ENCODE measurements around the gene PNMA6F.
"Not testable (repeated sequence)": the region's sequence is repeated elsewhere in the genome, so short reads cannot be mapped to it uniquely, and the experiment has no call there.

The PNMA6F gene

DNA sequence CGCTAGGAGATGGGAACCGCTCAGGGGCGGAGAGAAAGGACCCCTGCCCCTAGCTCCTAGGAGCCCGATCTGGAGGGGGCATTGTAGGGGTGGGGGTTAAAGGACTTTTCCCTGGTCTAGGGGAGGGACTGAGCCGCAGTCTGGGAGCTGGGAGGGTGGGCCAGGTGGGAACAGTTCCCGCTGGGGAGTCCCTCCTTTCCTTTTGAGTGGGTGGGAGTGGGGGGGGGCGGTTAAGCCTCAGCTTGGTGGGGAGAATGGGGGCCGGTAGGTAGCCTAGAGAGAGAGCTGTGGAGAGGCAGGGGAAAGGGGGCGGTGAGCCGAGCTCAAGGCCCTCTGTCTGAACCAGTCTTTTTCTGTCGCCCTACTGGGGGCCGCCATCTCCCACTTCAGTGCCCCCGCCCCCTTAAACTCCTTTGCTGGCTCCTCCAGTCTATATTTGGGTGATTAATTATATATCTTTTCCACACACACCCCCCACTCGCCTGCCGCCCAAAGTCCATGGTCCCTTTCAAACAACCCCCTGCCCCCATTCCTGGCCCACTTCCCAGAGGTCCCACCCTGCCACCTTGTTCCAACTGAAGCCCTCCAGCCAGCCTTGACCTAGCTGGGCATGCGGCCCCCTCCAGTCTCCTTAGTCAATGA lies 13.2 kb upstream of the PNMA6F start:
- no peak for DNase-seq (ENCODE audit: low read depth)

DNA sequence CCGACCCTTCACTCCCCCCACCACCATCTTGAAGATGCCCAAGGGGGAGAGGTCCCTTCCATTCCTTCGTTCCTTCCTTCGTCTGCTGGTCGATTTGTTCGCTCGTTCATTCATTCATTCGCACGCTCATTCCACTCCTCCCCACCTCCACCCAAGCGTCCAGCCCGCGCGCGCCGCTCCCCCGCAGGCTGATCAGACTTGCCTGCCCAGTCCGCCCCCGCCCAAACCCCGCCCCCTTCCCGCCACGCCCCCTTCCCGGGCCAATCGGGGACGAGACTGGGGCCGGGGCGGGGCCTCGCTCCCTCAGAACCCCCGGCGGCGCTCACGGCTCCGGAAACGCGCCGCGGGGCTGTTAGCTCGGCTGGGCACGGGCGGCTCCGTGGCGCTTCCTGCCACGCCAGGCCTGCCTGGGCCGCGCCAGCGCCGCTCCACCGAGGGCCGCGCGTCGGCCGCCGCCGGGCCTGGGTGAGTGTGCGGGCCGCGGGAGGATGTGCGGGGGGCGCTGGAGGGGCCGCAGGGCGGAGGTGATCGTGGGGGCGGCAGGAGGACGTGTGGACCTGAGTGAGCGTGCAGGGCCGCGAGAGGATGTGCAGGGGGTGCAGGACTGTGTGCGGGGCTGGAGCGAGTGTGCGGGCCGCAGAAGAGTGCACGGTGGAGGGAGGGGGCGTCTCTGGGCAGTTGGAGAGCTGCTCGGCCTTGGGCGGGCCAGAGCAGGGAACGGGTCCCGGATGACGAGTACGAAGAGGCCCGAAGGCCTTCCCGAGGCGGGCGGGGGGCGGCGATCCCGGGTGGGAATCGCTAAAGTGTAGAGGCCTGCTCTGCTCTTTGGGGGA lies 12.5 kb upstream of the PNMA6F start, which contains the start of gene ZNF275:
Gene ZNF275, plus strand, starts transcription at position 333 of the 833 bp plus-strand sequence. CDS start 2,527 bp downstream, outside the sequence.
- peak; percentile 15 for DNase-seq (ENCODE audit: low read depth)

DNA sequence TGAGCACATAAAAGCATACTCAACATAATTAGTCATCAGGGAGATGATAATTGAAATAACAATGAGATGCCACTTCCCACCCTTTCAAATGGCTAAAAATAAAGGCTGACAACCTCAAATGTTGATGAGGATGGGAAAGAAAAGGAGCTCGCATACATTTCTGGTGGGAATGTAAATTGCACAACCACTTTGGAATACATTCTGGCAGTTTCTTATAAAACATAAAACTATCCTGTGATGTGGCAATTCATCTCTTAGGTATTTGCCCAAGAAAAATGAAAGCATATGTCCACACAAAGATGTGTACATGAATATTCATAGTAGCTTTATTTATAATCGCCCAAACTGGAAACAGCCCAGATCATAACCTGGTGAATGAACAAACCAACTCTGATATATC lies 11.7 kb upstream of the PNMA6F start:
- peak; percentile 46 for DNase-seq (ENCODE audit: low read depth)

DNA sequence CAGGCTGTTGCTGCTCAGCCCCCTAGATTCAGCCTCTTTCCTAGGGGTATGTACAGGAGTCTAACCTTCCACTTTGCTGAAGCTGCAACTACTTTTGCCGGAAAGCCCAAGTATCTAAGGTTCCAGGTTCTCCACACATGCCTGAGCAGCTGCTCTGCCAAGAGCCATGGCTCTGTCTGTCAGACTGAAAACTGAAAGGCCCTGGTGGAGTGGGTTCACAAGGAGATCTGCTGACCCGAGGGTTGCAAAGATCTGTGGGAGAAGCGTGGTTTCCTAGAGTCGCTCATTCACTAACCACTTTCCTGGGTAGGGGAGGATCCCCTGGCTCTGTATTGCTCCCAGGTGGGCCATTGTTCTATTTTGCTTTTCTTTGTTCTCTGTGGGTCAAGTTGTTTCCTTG lies 6.0 kb upstream of the PNMA6F start:
- no peak for DNase-seq (ENCODE audit: low read depth)

DNA sequence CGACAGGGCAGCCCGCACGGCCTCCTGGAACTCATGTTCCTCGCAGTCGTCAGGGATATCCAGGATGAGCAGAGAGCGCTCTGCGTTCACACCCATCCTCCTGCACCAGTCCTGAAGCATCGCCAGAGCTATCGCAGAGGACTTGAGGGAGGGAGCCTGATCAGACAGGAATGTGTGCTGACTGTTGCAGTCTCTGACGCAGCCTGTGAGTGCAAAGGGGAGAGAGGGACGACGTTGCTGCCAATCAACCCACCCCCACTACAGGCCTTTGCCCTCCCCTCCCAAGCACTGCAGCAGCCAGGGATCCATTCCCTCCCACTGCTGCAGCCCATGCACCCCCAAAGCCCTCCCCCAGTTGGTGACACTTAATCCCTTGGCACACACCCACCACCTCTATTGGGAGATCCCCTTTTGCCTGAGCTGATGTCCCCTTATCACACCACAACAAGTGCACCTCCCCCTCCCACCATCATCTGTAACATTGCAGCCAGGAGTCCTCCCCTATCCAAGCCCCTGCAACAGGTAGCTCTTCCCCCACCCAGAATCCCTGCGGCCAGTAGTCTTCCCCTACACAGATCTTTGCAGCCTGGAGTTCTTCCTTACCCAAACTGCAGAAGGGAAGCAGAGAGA lies 897 bp downstream of the PNMA6F start:
- DNase-seq (ENCODE audit: low read depth) = no peak

DNA sequence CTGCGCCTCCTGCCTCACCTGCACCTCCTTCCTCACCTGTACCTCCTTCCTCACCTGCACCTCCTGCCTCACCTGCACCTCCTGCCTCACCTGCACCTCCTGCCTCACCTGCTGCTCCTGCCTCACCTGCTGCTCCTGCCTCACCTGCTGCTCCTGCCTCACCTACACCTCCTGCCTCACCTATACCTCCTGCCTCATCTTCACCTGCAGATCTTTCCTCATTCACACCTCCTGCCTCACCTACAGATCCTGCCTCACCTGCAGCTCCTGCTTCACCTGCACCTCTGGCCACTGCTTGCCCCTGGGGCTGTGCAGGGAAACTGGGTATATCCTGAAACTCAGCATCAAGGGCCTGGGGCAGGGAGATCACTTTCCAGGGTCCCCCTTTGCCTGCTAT lies 1.5 kb downstream of the PNMA6F start:
- DNase-seq (ENCODE audit: low read depth) = not testable (repeated sequence)

DNA sequence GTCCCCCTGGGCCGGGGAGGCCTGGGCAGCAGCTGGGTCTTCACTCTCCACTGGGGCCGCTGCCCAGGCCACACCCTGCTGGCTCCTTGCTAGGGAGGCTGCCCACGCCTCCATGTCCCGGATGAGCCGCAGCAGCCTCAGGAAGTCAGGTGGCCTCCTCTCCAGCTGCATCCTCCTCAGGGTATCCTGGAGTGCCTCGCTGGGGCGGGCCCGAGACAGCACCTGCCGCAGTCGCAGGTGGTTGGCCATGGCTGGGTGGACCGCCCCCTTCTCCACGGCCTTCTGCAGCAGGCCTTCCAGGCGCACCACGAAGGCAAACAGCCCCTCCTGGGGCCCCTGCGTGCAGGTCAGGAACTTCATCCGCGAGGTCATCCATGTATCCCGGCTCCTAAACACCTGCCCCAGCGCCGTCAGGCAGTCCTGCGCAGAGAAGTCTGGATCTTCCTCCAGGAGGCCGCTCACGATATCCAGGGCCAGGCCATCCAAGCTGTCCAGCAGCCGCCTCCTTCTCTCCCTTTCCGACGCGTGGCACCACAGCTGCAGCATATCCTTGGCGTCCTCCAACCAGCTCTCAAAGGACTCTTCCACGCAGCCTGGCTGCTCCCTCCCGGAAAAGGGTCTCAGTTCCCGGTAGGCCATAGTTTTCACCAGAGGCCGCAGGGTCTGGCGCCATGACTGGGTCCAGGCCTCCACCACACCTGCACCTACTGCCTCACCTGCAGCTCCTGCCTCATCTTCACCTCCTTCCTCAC lies 2.1 kb downstream of the PNMA6F start:
- no peak for DNase-seq (ENCODE audit: low read depth)

DNA sequence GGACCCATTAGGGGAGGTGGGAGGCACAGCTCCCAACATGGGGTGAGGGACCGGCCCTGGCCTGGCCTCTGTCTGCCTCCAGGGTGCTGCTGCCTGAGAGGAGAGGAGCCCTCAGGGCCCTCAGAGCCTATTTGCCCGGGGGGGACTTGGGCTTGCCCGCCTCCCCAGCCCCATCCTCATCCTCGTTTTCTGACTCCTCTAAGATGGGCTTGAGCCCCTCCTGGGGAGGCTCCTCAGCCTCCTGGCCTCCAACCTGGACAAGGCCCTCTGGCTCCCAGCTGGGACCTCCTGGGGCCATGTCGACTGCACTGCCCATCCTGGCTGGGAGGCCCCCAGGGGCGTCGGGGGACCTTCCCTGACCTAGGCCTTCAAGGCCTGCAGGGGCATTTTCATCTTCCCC lies 2.8 kb downstream of the PNMA6F start:
- DNase-seq (ENCODE audit: low read depth) = no peak

DNA sequence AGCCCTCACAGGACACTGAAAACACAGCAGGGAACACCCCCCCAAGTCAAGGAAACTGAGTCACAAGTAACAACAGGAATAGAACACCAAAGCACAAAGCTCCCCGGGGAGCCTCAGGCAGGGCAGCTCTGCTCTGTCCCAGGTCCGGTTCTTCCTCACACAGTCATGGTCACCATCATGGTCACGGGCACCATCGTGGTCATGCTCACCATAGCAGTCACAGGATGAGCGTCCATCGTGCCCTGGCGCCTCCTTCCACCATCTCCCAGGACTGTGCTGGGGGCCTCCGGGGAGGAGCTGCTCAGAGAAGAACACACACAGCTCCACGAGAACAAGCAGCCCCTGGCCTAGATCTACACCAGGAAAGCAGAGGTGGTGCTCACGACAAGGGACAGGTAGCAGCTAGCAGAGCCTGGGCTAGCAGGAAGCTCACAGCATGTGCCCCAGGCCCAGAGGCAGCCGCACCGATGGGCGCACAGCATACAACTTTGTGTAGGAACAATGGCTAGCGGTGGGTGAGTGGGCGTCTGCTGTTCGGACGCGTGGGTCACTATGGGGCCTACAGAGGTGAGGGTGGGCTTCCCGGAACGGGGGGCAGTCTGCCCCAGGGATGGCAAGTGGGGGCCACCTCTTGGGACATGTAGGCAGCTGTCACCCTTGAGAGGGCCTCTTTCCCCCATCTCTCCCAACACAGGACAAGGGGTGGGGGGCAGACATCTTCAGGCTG lies 3.4 kb downstream of the PNMA6F start:
- DNase-seq (ENCODE audit: low read depth) = no peak

DNA sequence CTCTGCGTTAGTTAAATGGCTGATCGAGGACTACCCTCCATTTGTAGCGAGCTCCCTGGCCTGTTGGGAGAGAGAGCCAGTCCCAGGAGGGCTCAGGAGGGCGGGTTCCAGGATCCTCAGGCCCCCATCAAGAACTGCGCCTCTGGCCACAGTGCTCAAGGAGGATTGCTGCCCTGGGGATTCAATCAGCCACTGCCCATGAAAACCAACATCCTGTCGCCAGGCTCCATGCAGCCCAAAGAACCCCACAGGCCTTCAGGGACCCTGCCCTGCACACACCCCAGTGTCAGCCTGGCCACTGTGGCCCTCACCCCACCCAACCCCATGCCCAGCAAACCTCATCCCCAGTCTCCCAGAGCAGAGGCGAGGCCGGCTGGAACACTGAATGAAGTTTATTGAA lies 4.3 kb downstream of the PNMA6F start:
- DNase-seq (ENCODE audit: low read depth) = no peak

DNA sequence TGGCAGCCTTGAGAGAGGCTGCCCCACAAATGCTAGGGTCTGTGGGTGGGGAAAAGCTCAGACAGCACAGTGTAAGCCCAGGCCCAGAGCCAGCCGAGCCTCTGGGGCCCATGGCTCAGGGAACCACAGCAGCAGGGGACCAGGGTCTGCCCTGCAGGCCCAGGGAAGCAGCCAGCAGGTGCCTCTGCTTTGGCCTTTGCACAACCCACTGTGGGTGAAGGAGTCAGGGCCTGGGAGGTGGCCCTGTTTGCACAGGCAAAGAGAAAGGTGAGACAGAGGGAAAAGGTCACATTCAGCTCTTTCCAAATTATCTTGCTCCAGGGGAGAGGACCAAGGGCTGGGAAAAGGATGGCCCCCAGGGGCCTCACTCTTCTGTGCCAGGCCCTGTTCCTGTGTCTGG lies 8.7 kb downstream of the PNMA6F start:
- DNase-seq (ENCODE audit: low read depth) = no peak

DNA sequence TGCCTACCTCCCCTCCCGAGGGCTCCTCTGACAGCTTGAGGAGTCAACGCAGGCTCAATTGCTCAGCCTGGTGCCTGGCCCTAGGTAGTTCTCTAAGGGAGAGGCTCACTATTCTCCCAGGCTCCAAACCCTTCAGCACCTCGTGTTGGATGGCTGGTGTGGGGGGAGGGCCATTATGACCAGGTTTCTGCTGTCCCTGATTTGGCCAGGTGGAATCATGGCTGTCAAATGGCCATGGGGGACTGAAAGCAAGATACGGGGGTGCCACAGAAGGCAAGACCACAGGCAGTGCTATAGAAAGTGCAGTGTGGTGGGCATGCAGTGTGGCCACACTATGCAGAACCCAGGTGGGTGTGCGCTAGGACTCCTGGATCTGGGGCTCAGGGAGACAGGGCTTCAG lies 9.5 kb downstream of the PNMA6F start:
- no peak for DNase-seq (ENCODE audit: low read depth)

DNA sequence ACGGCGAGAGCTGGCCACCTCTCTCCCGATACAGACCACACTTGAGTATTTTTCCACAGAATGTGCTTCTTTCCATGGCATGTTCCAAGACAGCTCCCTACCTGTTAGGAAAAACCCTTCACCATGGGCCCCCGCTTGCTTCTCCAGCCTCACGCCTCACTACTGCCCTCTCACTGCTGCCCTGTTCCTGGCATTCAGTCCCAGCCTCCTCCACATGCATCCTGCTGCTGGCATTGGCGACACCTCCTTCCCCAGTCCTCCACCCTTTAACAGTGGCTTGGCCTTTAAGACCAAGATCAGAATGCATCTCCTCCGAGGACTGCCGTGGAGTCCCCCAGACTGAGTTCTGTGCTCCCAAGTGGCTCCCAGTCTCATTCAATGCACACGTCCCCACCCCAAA lies 10.7 kb downstream of the PNMA6F start:
- DNase-seq (ENCODE audit: low read depth) = no peak

DNA sequence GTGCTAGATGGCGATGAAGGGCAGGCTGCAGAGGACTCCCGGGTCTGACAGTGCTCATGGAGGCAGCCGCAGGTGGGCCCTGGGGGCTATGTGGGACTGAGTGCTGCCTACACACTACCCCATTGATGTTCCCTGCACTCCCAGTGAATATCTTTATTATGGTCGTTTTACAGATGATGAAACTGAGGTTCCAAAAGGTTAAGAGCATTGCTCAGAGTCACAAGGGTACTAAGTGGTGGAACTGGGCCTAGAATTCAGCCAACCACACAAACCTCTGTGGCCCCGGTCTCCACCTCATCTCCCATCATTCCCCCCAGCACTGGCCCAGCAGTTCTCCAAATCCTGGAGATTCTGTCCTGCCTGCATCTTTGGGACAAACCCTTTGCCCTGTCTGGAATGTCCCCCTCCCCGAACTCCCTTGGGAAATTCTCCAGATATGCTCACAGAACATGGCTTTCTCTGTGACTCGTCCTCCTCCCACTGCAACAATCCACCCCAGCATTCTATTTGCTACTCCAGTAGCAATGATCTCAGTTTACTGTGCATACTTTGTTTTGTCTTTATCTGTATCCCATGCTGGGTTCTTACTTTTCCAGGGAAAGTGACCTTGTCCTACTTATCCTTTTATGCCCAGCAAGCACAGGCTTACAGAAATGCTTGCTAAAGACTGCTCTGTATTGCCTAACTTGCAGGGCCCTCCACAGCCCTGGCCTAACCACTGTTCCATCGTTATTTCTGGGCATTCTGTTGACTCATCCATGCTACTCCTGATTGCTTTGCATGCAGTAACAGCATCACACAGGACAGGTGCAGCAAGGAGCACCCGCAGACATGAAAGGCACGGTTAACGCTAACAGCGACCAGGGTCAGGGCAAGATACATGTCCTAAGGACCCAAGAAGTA lies 14.0 kb downstream of the PNMA6F start:
- DNase-seq (ENCODE audit: low read depth) = no peak

DNA sequence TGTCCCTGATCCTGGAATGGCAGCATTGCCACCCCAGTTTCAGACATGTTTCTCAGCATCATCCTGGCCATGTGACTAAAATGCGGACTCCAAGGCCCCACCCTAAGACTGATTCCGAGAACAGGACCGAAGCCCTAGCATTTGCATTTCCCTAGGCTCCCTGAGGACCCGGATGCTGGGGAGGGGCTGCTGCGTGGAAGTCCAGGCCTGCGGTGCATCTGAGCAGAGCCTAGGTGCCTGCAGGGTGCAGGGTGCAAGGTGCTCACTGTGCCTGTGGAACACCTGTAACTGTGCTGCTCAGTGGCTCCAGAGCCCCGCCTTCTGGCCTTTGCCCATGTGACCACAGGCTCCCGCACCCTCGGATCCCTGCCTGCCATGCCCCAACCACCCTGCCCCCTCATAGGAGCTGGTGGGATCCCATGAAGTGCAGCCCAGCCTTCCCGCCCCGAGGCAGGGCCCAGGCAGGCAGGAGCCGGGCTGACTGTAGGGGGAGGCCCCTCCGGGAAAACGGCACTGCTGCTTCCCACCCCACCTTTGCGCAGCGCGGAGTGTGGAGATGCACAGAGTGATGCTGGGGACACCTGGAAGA lies 14.9 kb downstream of the PNMA6F start:
- no peak for DNase-seq (ENCODE audit: low read depth)

DNA sequence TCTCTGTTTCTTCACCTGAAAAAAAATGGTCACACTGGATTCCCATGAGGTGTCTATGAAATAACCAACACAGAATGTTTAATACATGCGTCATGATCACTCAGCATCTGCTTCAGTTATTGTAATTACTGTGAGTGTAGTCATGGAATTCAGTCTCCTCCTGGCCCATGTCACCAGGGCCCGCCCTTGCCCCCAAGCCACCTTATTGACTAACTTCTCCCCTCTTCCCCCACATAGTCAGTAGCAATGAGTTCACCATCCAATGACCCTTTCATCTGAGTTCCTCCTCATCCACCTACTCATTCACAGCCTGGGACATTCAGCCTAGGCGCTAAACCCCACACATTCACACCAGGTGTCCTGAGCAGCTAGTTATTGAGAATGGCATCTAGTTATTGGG lies 15.6 kb downstream of the PNMA6F start:
- DNase-seq (ENCODE audit: low read depth) = no peak

DNA sequence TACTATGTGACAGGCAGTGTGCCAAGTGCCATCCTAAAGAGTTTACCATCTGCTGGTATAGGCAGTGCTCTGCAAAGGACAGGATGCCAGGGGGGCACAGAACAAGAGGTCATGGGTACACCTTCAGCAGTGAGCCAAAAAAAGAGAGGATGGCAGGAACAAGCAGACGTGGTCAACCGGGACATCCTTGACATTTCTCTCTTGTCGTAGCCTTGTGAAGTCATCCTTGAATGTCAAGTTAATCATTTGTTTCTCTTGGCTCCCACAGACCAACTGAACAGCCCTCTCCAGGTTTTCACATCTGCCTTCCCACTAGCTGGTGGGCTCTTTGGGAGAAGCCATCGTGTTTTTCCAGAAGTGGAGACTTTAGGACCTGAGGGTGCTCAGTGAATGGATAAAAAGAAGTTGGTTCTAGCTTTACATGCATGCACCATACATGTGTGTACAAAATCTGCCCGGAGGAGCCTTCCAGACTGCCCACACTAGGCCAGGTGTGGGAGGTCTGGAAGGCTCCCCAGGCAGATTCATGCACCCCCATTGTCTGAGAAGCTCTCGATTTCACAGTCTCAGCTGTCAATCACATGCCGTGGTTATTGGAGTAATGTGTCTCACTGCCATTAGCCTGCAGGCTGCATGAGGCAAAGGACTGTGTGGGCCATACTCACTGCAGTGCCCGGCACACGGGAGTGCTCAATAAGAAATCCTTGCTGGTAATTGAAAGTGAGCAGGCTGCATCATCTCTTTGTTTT lies 16.4 kb downstream of the PNMA6F start:
- no peak for DNase-seq (ENCODE audit: low read depth)

DNA sequence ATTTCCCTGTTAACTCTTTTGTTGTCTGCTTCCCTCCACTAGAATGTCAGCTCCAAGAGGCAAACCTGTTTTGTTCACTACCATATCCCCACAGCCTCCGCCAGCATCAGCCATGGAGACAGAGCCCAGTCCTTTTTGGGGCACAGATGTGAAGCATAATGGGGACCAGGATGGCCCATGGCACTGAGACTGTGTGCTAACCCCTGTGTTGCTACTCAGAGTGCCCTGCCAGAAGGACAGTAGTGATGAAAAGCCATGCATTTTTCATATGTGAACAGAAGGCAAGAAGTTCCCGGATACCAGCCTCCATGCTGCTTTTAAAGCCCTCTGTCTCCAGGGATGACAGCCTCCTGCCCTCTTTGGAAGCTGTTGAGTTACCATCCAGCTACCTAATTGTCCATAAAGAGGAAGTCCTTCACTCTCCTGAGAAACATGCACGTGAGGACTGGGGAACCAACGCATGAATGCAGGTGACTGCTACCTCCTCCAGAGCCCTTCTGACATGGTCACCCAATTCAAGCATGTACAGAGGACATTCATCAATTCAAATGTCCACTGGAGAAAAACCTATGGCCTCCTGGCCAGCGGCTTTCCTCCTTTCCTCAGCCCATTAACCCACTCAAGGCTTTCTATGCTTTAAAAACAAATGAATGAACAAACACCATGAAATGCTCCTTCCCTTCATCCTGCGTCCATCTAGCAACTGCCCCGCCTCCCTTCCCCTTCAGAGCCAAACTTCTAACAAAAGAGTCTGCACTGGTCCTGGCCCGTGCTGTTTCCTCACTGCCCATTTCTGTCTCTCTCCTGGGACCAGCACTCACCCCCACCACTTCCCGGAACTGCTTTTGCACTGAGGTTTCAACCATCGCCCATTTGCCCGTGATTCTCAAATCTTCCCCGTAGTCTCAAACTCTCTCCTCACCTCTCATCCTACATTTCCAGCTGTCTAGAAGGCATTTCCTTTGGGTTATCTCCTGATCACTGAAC lies 18.0 kb downstream of the PNMA6F start:
- no peak for DNase-seq (ENCODE audit: low read depth)
